ENCODE data around the gene ACOT2.
"Not testable (repeated sequence)": the region's sequence is repeated elsewhere in the genome, so short reads cannot be mapped to it uniquely, and the experiment has no call there.

ACOT2 gene, protein sequence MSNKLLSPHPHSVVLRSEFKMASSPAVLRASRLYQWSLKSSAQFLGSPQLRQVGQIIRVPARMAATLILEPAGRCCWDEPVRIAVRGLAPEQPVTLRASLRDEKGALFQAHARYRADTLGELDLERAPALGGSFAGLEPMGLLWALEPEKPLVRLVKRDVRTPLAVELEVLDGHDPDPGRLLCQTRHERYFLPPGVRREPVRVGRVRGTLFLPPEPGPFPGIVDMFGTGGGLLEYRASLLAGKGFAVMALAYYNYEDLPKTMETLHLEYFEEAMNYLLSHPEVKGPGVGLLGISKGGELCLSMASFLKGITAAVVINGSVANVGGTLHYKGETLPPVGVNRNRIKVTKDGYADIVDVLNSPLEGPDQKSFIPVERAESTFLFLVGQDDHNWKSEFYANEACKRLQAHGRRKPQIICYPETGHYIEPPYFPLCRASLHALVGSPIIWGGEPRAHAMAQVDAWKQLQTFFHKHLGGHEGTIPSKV

DNA sequence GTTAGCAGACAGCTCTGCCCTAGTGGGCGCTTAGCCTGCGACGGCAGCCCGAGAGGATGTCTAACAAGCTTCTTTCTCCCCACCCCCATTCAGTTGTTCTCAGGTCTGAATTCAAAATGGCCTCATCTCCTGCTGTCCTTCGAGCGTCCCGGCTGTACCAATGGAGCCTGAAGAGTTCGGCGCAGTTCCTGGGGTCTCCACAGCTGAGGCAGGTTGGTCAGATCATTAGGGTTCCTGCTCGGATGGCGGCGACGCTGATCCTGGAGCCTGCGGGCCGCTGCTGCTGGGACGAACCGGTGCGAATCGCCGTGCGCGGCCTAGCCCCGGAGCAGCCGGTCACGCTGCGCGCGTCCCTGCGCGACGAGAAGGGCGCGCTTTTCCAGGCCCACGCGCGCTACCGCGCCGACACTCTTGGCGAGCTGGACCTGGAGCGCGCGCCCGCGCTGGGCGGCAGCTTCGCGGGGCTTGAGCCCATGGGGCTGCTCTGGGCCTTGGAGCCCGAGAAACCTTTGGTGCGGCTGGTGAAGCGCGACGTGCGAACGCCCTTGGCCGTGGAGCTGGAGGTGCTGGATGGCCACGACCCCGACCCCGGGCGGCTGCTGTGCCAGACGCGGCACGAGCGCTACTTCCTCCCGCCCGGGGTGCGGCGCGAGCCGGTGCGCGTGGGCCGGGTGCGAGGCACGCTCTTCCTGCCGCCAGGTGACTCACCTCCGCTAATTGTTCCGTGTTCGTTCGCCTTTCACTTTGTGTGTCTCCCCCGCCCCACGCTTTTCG is at the start of gene ACOT2:
ACOT2 (plus strand) TSS at position 29 of the 774 bp plus-strand sequence; CDS start at position 57, 28 bp downstream.
- peak; percentile 80 for DNase-seq (ENCODE audit: low read depth in 2 of 2)

DNA sequence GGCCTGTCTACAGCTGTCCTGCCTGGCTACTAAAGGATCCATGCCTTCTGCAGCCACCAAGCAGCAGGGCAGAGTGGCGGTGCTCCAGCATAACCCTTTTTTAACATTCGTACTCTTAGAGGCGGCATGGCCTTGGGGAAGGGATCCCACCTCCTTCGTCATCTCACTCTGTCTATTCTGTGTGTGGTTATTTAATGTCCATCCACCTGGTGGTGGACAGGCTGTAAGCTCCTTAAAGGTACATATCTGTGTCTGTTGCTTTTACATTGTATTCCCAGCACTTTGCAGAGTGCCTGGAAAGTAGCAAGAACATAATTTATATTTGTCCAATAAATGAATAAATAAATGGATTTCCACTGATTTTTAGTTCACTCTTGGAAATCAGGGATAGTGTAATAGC is 47.8 kb upstream of the ACOT2 start:
- DNase-seq (ENCODE audit: low read depth in 2 of 2), result no peak

- DNase-seq (ENCODE audit: low read depth in 2 of 2), result no peak
Measured at GRCh38 chr14:73524493-73524892, 44.5 kb upstream of the ACOT2 start.

GRCh38 chr14:73526036-73526984 is 42.7 kb upstream of the ACOT2 start:
- no peak for DNase-seq (ENCODE audit: low read depth in 2 of 2)

DNA sequence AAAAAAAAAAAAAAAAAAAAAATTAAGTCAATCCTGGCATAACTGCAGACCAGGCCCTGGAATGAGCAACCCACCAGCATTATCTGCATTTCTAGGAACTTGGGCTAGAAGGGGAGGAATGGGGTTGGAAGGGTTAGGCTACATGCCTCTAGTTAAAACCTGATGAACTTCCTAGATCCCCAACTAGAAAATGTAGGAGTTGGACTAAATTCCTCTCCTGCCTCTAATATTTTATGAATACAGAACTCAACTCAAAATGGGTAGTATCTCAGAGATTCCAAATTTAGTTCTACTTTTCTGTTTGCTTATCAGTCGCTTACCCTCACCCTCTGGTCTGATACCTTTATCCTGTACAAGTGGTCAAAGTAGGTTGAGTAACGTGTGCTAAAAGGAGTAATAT is 39.7 kb upstream of the ACOT2 start:
- DNase-seq (ENCODE audit: low read depth in 2 of 2), result not testable (repeated sequence)

DNA sequence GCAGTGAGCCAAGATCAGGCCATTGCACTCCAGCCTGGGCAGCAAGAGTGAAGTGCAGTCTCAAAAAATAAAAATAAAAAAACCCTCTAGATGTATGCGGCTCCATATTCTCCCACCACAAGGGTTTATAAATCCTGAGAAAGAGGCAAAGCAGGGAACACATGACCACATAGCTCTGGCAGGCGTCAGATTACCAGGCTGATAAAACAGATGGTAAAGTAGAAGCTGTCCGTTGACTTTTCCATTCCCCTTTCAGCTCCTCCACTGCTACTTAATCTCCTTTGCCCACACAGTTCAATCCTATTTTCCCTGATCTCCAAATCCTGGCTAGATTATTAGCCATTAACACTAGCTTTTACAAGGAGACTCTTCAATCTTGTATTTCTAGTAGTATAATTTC is 37.0 kb upstream of the ACOT2 start:
- DNase-seq (ENCODE audit: low read depth in 2 of 2), result not testable (repeated sequence)

DNA sequence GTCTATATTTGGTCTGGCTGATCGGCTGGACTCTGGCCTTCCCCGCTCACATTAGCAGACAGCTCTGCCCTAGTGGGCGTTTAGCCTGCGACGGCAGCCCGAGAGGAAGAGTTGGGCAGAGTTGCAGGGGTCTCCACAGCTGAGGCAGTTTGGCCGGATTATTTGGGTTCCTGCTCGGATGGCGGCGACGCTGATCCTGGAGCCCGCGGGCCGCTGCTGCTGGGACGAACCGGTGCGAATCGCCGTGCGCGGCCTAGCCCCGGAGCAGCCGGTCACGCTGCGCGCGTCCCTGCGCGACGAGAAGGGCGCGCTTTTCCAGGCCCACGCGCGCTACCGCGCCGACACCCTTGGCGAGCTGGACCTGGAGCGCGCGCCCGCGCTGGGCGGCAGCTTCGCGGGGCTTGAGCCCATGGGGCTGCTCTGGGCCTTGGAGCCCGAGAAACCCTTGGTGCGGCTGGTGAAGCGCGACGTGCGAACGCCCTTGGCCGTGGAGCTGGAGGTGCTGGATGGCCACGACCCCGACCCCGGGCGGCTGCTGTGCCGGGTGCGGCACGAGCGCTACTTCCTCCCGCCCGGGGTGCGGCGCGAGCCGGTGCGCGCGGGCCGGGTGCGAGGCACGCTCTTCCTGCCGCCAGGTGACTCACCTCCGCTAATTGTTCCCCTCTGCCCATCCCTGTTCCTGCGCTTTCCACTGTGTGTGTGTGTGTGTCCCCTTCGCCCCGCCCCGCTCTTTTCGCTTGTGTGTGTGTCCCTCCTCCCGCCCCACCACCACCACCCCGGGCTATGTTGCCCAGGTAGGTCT is 31.6 kb upstream of the ACOT2 start:
- not testable (repeated sequence) for DNase-seq (ENCODE audit: low read depth in 2 of 2)

- peak; percentile 19 to 25 for DNase-seq (ENCODE audit: low read depth in 2 of 2)
Measured at GRCh38 chr14:73539017-73539416, 30.0 kb upstream of the ACOT2 start.

DNA sequence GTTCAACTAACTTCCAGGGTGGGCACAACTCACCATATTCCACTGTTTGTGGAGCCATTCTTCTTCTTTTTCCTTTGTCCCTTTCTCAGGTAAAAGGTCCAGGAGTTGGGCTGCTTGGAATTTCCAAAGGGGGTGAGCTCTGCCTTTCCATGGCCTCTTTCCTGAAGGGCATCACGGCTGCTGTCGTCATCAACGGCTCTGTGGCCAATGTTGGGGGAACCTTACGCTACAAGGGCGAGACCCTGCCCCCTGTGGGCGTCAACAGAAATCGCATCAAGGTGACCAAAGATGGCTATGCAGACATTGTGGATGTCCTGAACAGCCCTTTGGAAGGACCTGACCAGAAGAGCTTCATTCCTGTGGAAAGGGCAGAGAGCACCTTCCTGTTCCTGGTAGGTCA is 26.1 kb upstream of the ACOT2 start:
- not testable (repeated sequence) for DNase-seq (ENCODE audit: low read depth in 2 of 2)

GRCh38 chr14:73545353-73545752 is 23.7 kb upstream of the ACOT2 start:
- DNase-seq (ENCODE audit: low read depth in 2 of 2), result not testable (repeated sequence)

DNA sequence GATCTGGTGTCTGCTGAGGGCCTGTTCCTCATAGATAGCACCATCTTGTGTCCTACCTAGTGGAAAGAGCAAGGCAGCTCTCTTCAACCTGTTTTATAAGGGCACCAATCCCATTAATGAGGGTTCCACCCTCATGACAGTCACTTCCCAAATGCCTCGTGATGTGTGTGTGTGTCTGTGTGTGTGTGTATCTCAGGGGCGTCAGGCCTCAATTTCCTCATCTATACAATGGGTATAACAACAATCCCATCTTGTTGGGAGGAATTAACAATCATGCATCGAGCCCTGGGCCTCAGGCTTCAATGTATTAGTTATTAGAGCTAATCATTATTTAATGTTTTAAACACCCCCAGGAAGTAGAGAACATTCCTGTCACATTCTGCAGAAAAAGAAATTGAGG is 19.9 kb upstream of the ACOT2 start:
- DNase-seq (ENCODE audit: low read depth in 2 of 2), result not testable (repeated sequence)

- not testable (repeated sequence) for DNase-seq (ENCODE audit: low read depth in 2 of 2)
Measured at GRCh38 chr14:73549889-73550524, 19.0 kb upstream of the ACOT2 start.

- no peak for DNase-seq (ENCODE audit: low read depth in 2 of 2)
Measured at GRCh38 chr14:73553845-73554244, 15.2 kb upstream of the ACOT2 start.

GRCh38 chr14:73557201-73557600 is 11.8 kb upstream of the ACOT2 start:
- not testable (repeated sequence) for DNase-seq (ENCODE audit: low read depth in 2 of 2)

DNA sequence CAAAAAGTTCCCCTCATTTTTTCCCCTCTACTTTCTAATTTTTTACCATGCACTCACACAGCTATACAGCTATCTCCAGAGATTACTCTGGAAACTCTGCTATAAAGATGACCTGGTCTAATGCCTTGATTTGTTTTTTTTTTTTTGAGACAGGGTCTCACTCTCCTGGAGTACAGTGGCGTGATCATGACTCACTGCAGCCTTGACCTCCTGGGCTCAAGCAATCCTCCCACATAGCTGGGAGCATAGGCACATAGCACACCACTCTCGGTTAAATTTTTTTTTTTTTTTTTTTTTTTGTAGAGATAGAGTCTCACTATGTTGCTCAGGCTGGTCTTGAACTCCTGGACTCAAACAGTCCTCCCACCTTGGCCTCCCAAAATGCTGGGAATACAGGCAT is 10.8 kb upstream of the ACOT2 start:
- DNase-seq (ENCODE audit: low read depth in 2 of 2), result not testable (repeated sequence)

- DNase-seq (ENCODE audit: low read depth in 2 of 2), result not testable (repeated sequence)
Measured at GRCh38 chr14:73562256-73562655, 6.8 kb upstream of the ACOT2 start.

- DNase-seq (ENCODE audit: low read depth in 2 of 2), result not testable (repeated sequence)
Measured at GRCh38 chr14:73562696-73563095, 6.3 kb upstream of the ACOT2 start.

- not testable (repeated sequence) for DNase-seq (ENCODE audit: low read depth in 2 of 2)
Measured at GRCh38 chr14:73566431-73566830, 2.6 kb upstream of the ACOT2 start.

DNA sequence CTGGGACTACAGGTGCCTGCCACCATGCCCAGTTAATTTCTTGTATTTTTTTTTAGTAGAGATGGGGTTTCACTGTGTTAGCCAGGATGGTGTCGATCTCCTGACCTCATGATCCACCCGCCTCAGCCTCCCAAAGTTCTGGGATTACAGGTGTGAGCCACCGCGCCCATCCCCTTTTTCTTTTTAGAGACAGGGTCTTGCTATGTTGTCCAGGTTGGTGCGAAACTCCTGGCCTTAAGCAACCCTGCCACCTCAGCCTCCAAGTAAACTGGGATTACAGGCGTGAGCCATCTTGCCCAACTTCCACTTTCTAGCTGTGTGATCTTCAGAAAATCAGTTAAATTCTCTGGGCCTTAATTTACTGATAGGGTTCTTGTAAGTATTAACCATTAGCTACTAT is 2.1 kb upstream of the ACOT2 start:
- not testable (repeated sequence) for DNase-seq (ENCODE audit: low read depth in 2 of 2)

DNA sequence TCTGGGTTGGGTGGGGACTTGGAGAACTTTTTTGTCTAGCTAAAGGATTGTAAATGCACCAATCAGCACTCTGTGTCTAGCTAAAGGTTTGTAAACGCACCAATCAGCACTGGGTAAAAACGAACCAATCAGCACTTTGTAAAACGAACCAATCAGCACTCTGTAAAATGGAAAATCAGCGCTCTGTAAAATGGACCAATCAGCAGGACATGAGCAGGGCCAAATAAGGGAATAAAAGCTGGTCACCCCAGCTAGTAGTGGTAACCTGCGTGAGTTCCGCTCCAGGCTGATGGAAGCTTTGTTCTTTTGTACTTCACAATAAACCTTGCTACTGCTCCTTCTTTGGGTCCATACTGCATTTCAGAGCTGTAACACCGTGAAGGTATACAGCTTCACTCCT is 1.7 kb upstream of the ACOT2 start:
- DNase-seq (ENCODE audit: low read depth in 2 of 2), result no peak
